GM21360 (cell line): ENCODE results near the gene HDGFL2.

Source experiments
- ATAC-seq: cut with Tn5 transposase; IDR thresholded peaks from one replicate; pipeline ENCODE4 v1.9.1; 2021; ENCODE audit warnings: mild to moderate bottlenecking, moderate library complexity; ENCODE audit not compliant: unreplicated experiment

HDGFL2 gene

GRCh38 chr19:4472174-4472974 is at the start of gene HDGFL2:
Gene HDGFL2, plus strand, starts transcription at chr19:4472297. Its CDS starts 54 bp downstream, at chr19:4472351.
- ATAC-seq: no peak

DNA sequence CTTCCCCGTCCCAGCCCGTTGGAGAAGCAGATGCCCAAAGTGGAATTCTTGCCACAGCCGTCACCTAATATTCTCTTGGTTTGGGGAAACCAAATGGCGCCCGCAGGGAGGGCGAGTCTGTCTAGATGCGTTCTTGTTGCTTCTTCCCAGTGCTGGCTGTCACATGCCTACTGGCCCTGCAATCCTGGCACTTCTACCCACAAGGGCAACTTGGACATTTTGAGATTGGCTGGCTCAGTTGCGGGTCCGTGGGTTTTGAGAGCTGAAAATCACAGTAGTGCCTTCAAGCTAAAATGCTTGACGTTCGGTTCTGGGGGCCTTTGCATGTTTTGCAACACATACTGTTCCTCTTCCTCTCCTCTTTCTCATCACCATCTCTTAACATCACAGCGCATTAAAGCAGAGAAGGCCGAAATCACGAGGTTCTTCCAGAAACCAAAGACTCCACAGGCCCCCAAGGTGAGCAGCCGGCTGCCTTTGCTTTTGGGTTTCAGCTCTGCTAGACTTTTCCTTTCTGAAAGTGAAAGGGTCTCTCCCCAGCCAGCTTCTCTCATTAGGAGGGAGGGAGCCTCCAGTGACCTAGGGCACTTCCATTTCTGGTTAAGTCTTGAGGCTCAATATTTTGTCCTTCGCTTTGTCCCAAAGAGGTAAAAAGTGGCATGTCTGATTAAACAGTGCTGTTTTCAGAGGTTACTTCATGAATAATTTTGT is 48.5 kb upstream of the HDGFL2 start:
- no peak for ATAC-seq

DNA sequence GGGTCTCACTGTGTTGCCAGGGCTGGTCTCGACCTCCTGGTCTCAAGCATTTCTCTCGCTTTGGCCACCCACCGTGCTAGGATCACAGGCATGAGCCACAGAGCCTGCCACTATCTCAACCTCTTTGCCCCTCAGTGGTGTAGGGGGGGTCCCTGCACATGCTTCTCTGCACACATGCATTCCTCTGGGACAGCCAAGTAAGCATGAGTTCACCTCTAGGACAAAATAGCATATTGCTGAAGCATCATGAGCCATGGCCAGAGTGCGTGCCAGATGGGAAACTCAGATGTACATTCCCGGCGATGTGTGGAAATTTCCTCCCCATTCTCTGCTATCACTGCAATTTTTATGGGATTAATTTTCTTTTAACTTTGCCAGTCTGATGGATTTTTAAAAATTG is 46.6 kb upstream of the HDGFL2 start:
- no peak for ATAC-seq

DNA sequence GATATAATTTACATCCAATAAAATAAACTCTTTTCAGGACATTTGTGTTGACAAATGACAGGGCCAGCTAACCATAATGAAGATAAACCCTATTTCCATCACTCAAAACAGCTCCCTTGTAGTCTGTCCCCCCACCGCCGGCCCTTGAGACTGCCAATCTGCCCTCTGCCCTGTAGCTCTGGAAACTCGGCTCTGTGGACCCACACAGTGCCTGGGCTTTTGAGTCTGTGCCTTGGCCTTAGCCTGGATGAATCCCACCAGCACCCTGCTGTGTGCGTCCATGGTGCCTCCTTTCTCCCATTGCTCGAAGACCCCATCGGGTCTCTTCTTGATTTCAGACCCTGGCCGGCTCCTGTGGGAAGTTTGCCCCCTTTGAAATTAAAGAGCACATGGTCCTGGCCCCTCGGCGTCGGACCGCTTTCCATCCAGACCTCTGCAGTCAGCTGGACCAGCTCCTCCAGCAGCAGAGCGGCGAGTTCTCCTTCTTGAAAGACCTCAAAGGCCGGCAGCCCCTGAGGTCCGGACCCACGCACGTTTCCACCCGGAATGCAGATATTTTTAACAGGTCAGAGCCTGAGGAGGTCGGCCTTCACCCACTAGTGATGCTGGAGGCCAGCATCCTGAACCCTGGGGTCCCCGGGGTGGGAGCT is 43.6 kb upstream of the HDGFL2 start:
- ATAC-seq: no peak

- ATAC-seq: no peak
Observed at GRCh38 chr19:4429256-4429655, 42.8 kb upstream of the HDGFL2 start.

GRCh38 chr19:4429771-4430171 is 42.3 kb upstream of the HDGFL2 start:
- ATAC-seq: no peak

GRCh38 chr19:4430760-4431159 is 41.3 kb upstream of the HDGFL2 start:
- ATAC-seq: no peak

GRCh38 chr19:4431296-4431695 is 40.8 kb upstream of the HDGFL2 start:
- ATAC-seq: no peak

GRCh38 chr19:4431808-4432674 is 40.1 kb upstream of the HDGFL2 start:
- ATAC-seq: no peak

DNA sequence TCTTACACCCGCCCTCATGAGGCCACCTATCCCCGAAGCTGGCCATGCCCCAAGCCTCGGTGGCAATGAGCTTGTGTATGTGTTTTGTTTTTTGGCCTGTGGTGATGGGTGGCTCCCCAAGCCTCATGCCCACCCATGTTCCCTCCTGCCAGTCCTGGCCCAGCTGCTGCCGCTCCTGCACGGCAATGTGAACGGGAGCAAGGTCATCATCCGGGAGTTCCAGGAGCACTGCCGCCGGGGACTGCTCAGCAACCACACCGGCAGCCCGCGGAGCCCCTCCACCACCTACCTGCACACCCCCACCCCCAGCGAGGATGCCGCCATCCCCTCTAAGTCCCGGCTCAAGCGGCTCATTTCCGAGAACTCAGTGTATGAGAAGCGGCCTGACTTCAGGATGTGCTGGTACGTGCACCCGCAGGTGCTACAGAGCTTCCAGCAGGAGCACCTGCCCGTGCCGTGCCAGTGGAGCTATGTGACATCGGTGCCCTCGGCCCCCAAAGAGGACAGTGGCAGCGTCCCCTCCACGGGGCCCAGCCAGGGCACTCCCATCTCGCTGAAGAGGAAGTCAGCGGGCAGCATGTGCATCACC is 39.1 kb upstream of the HDGFL2 start:
- ATAC-seq: no peak

DNA sequence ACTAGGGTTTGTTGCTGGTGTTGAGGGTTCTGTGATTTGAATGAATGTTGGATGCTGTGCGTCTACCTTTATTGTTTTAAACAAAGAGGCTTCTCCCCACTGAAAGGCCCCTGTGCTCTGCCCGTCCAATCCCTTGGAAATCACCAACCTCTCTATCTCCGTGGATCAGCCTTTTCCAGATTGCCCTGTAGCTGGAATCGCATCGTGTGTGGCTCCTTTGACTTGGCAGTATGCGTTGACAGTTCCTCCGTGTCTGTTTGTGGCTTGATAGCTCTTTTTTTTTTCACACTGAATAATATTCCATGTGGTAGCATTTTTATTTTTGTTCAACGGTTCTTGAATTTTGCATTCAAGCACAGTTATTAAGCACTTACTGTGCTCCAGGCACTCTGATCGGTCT is 37.7 kb upstream of the HDGFL2 start:
- no peak for ATAC-seq

DNA sequence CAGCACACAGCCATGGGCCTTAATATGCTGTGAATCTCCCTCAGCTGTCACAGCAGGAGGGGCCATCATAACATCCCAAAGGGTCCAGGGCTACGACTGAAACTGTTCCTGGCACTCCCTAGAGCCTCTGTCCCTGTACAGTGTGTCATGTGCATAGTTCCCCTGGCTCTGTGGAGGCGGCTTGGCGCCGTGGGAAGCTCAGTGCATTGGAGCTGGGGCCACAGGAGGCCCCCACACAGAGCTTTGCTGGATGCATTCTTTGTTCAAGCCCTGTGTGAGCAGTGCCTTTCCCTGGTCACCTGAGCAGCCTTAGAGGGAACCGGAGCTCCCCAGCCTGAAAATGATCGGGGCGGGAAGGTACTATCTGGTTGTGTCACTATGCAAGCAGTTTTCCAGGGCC is 35.9 kb upstream of the HDGFL2 start:
- ATAC-seq: no peak

DNA sequence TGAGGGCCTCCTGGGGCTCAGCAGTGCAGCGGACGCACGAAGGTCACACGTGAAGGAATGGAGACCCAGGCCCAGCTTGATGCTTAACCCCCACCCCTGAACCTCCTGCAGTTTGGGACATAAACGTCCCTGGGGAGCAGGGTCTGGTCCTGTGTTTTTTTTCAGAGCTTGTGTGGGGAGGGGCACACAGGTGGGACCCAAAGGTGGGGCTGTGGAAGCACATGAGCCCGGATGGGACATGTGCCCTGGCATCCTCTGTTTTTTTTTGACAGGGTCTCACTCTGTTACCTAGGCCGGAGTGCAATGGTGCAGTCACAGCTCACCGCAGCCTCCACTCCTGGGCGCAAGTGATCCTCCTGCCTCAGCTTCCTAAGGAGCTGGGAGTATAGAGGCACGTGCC is 35.0 kb upstream of the HDGFL2 start:
- no peak for ATAC-seq

DNA sequence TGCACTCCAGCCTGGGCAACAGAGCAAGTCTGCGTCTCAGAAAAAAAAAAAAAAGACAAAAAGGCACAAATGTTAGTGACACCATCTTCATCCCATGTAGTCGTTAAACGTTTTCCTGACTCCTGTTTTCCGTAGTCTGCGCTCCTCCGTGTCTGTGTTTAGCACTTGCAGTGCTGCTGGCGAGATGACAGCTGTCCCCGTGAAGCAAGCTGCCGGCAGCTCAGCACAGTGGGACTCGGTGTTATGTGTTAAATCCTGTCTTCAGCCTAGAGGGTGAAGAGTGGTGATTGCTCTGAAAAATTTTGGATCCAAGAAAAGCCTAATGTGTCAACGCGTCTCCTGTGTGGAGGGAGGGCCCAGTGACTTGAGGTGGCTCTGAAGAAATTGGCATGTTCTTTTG is 32.9 kb upstream of the HDGFL2 start:
- no peak for ATAC-seq

- ATAC-seq: no peak
Observed at GRCh38 chr19:4441994-4442818, 29.9 kb upstream of the HDGFL2 start.

DNA sequence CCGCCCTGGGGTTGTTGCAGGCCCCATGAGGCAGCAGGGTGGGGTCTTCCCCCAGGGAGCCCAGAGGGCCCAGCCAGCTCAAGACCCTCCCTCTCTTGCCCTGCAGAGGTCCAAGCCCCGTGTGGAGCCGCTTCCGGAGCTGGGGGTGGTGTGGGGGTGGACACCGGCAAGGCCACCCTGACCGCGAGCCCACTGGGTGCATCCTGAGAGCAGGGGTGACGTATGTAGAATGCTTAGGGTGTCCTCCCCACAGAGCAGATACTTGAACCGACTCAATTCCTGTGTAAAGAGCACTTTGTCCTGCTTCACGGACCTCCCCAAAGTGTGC is 29.3 kb upstream of the HDGFL2 start:
- ATAC-seq: no peak

GRCh38 chr19:4443188-4443587 is 28.9 kb upstream of the HDGFL2 start:
- ATAC-seq: no peak

DNA sequence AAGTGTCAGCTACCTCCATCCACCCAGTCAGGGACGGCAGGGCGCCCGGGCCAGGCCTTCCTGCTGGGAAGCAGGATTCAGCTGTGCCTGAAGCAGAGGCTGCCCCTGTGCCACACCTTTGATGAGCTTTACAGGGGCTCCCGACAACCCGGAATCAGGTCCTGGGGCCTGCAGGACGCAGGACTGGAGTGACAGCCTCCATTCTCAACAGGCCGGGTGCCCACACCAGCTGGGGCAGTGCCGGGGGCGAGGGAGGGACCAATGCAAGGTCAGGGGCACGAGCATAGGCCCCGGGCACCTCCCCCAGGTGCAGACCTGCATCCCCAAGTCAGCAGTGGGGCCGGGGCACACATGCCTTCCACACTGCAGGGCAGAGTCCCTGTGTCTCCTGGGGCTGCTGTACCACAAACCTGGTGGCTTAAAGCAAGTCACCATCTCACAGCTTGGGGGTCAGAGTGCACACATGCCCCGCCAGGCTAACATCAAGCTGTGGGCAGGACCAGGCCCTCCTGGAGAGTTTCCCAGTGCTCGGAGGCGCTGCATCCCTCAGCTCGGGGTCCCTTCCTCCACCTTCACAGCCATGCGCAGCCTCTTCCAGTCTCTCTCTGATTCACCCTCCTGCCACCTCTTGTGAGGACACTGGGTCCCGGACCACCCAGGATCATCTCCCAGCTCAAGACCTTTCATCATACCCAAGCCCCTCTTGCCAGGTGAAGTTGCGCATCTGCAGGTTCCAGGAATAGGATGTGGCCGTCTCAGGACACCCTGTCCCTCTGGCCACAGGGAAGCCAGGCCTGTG is 27.9 kb upstream of the HDGFL2 start:
- ATAC-seq: no peak
